ENCODE data around the gene PTPRU. TPM values are rescaled to one million over a fixed set of nuclear protein-coding genes. Genes with fewer than 3 reads are reported as not detected.
A peak's percentile ranks its signal among the peaks of the same experiment; 100 is the strongest.

PTPRU gene
- 11.2 TPM for total RNA-seq

- peak; percentile 64 for DNase-seq
These were observed at the start of gene PTPRU for GRCh38 chr1:29235955-29236711. PTPRU (plus strand) TSS chr1:29236522; CDS start chr1:29236645, 123 bp downstream.

- DNase-seq = no peak
These were observed 49.6 kb upstream of the PTPRU start for GRCh38 chr1:29186707-29187106.

- DNase-seq = no peak
These were observed 45.6 kb upstream of the PTPRU start for GRCh38 chr1:29190718-29191117.

GRCh38 chr1:29193879-29194455 lies 42.4 kb upstream of the PTPRU start:
- DNase-seq = no peak

- no peak for DNase-seq
These were observed 40.4 kb upstream of the PTPRU start for GRCh38 chr1:29195881-29196291.

GRCh38 chr1:29196863-29197589 lies 39.3 kb upstream of the PTPRU start:
- DNase-seq = no peak

- DNase-seq = no peak
These were observed 38.8 kb upstream of the PTPRU start for GRCh38 chr1:29197590-29197924.

GRCh38 chr1:29197993-29198392 lies 38.3 kb upstream of the PTPRU start:
- DNase-seq = no peak

- DNase-seq = no peak
These were observed 35.3 kb upstream of the PTPRU start for GRCh38 chr1:29200906-29201594.

GRCh38 chr1:29201595-29202051 lies 34.7 kb upstream of the PTPRU start:
- DNase-seq = no peak

GRCh38 chr1:29202053-29202452 lies 34.3 kb upstream of the PTPRU start:
- DNase-seq = no peak

- peak; percentile 96 for DNase-seq
These were observed 33.6 kb upstream of the PTPRU start for GRCh38 chr1:29202584-29203340.

- DNase-seq = no peak
These were observed 27.9 kb upstream of the PTPRU start for GRCh38 chr1:29208442-29208841.

GRCh38 chr1:29209173-29209572 lies 27.1 kb upstream of the PTPRU start:
- DNase-seq = no peak

- DNase-seq = no peak
These were observed 25.8 kb upstream of the PTPRU start for GRCh38 chr1:29210278-29211085.

GRCh38 chr1:29211086-29212030 lies 25.0 kb upstream of the PTPRU start:
- no peak for DNase-seq

- no peak for DNase-seq
These were observed 23.3 kb upstream of the PTPRU start for GRCh38 chr1:29213055-29213454.

GRCh38 chr1:29217633-29218032 lies 18.7 kb upstream of the PTPRU start:
- DNase-seq = no peak

- DNase-seq = no peak
These were observed 18.1 kb upstream of the PTPRU start for GRCh38 chr1:29218223-29218622.

GRCh38 chr1:29221296-29221695 lies 15.0 kb upstream of the PTPRU start:
- no peak for DNase-seq
